Measurements from ENCODE around the gene SLC37A1. TPM values are rescaled to one million over a fixed set of nuclear protein-coding genes. Genes with fewer than 3 reads are reported as not detected.
A peak's percentile ranks its signal among the peaks of the same experiment; 100 is the strongest.

SLC37A1 gene
- total and polyA plus RNA-seq, 7 donors, result 2.3 to 98.5 (median 7.8) TPM

- Histone ChIP-seq H3K9me3 (no peaks in the 10 kb centered on the region), H3K4me3 (no peak overlapping the region), H3K27ac (no peak overlapping the region), H3K27me3 (no peaks in the 10 kb centered on the region), H3K4me1 (peaks cover 0 to 28% (median 26%) of the 10 kb centered on the region in 4 donors), H3K36me3 (peaks cover 0 to 29% (median 4%) of the 10 kb centered on the region in 4 donors)
- TF ChIP-seq POLR2AphosphoS5 (IDR thresholded peaks at IDR 0.05) (no peak), POLR2A (IDR thresholded peaks at IDR 0.05) (no peak), CTCF (IDR thresholded peaks at IDR 0.05) (no peak), EP300 (IDR thresholded peaks at IDR 0.05) (no peak)
- 79 to 91% methylated on average over 6 of the region's 6 CpGs for WGBS, 2 donors
- DNase-seq, result peak; percentile 49
- intact Hi-C loops (cut with DNase I), result loop anchor here (10.0 kb wide), 1 partner anchor 377 kb away; no protein-coding TSS in a partner anchor
Observed at GRCh38 chr21:42521805-42522204, 8.2 kb downstream of the SLC37A1 start.

DNA sequence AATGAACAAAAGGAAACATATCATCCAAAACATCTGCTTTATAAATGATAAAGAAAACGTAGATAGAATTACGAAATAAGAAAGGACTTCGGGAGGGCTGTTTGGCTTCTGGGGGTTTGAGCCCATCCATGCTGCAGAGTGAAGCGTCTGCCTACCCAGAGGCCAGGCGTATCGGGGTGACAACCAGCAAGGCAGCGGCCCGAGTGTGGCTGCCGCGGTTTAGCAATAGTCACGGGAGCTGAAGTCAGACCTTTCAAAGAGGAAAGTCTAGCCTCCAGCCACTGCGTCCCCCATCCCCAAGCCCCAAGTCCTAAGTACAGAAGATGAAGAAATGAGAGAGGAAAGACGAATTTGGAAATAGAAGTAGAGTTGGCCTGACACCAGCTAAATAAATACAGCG, 8.6 kb downstream of the SLC37A1 start:
- Histone ChIP-seq H3K4me1 (peaks cover 0 to 28% (median 26%) of the 10 kb centered on the region in 4 donors), H3K27ac (no peak overlapping the region), H3K36me3 (peaks cover 0 to 29% (median 4%) of the 10 kb centered on the region in 4 donors), H3K27me3 (no peaks in the 10 kb centered on the region), H3K9me3 (no peaks in the 10 kb centered on the region), H3K4me3 (no peak overlapping the region)
- 94 to 95% methylated on average over 14 of the region's 14 CpGs for WGBS, 2 donors
- intact Hi-C loops (cut with DNase I), result loop anchor here (10.0 kb wide), 1 partner anchor 377 kb away; no protein-coding TSS in a partner anchor
- TF ChIP-seq CTCF (IDR thresholded peaks at IDR 0.05) (no peak), POLR2AphosphoS5 (IDR thresholded peaks at IDR 0.05) (no peak), EP300 (IDR thresholded peaks at IDR 0.05) (no peak), POLR2A (IDR thresholded peaks at IDR 0.05) (no peak)
- DNase-seq, result peak; percentile 40

- H3K4me1 ChIP-seq, result peaks cover 0 to 30% (median 27%) of the 10 kb centered on the region in 4 donors
- H3K27ac ChIP-seq, result no peak overlapping the region
- 97 to 98% methylated on average over 8 of the region's 8 CpGs for WGBS, 2 donors
- DNase-seq, result peak; percentile 60
- no peak overlapping the region for H3K4me3 ChIP-seq
- no peak for TF ChIP-seq EP300 (IDR thresholded peaks at IDR 0.05)
- TF ChIP-seq POLR2AphosphoS5 (IDR thresholded peaks at IDR 0.05), result no peak
- no peak for TF ChIP-seq POLR2A (IDR thresholded peaks at IDR 0.05)
- no peak for TF ChIP-seq CTCF (IDR thresholded peaks at IDR 0.05)
- H3K9me3 ChIP-seq, result no peaks in the 10 kb centered on the region
- intact Hi-C loops (cut with DNase I), result loop anchor here (10.0 kb wide), 1 partner anchor 378 kb away; no protein-coding TSS in a partner anchor
- H3K36me3 ChIP-seq, result peaks cover 0 to 29% (median 4%) of the 10 kb centered on the region in 4 donors
- no peaks in the 10 kb centered on the region for H3K27me3 ChIP-seq
Observed at GRCh38 chr21:42522771-42523170, 9.1 kb downstream of the SLC37A1 start.

DNA sequence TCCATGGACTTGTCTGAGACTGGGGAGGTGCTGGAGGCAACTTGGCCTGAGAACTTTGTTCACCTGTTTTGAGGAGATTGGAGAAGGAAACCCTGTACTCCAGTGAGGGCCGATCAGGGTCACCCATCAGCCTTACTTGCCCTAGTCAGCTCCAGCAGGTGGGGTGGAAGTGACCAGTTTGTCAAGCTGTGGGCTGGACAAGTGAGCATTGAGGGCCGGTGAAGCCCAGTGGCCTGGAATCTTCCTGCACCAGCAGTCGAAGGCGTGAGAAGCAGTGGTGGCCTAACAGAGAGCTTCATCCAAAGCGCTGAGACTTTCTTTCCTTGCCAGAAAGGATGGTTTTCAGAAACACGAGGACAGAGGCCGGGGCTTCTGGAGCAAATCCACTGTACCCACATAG, 9.6 kb downstream of the SLC37A1 start:
- intact Hi-C loops (cut with DNase I), result loop anchor here (10.0 kb wide), 1 partner anchor 378 kb away; no protein-coding TSS in a partner anchor
- peak; percentile 55 for DNase-seq
- peaks cover 0 to 30% (median 27%) of the 10 kb centered on the region in 4 donors for H3K4me1 ChIP-seq
- TF ChIP-seq POLR2AphosphoS5 (IDR thresholded peaks at IDR 0.05) (no peak), POLR2A (IDR thresholded peaks at IDR 0.05) (no peak), CTCF (IDR thresholded peaks at IDR 0.05) (no peak), EP300 (IDR thresholded peaks at IDR 0.05) (no peak)
- H3K9me3 ChIP-seq, result no peaks in the 10 kb centered on the region
- H3K36me3 ChIP-seq, result peaks cover 0 to 27% (median 4%) of the 10 kb centered on the region in 4 donors
- H3K27me3 ChIP-seq, result no peaks in the 10 kb centered on the region
- peak overlapping the region in 1 of 4 donors; percentile 78 for H3K27ac ChIP-seq
- no peak overlapping the region for H3K4me3 ChIP-seq
- WGBS, 2 donors, result 96 to 97% methylated on average over 7 of the region's 7 CpGs

Measured in sigmoid colon (tissue), 7 donors.